Measurements from ENCODE around the gene ADARB1.

GRCh38 chr21:45126204-45126626 is 51.8 kb downstream of the ADARB1 start:
- TF ChIP-seq EP300 (IDR thresholded peaks at IDR 0.05; ENCODE audit: borderline replicate concordance in 1 of 2, low read depth in 2 of 2, low read length in 2 of 2) = no peak
- TF ChIP-seq EZH2 (IDR thresholded peaks at IDR 0.05; ENCODE audit: low read depth, low read length, severe bottlenecking) = no peak
- TF ChIP-seq SP2 (IDR thresholded peaks at IDR 0.05; ENCODE audit: low read length) = no peak
- no peak for TF ChIP-seq CTCF (IDR thresholded peaks at IDR 0.05; ENCODE audit: control extremely low read depth in 1 of 3, insufficient read depth in 1 of 3, low read depth in 1 of 3, low read length in 3 of 3)
- no peak for TF ChIP-seq POLR2A (IDR thresholded peaks at IDR 0.05; ENCODE audit: control extremely low read depth in 1 of 2, low read depth in 2 of 2, low read length in 2 of 2)
- TF ChIP-seq POLR2AphosphoS5 (IDR thresholded peaks at IDR 0.05; ENCODE audit: low read depth, low read length) = no peak
- TF ChIP-seq FOSL1 (IDR thresholded peaks at IDR 0.05; ENCODE audit: insufficient read depth, low read depth, low read length) = no peak
- TF ChIP-seq CHD2 (IDR thresholded peaks at IDR 0.05; ENCODE audit: low read length) = no peak

Data from H1 (cell line).